PFSK-1 (cell line): ENCODE results near the gene LSP1.

Experiments
- FOXP2 ChIP-seq: optimal IDR thresholded peaks from 2 replicates; pipeline ENCODE3; 2011; ENCODE audit warnings: borderline replicate concordance, control low read depth, inconsistent platforms; ENCODE audit not compliant: insufficient read depth; ENCODE audit errors: extremely low read length, extremely low read depth
- POLR2AphosphoS5 ChIP-seq: IDR thresholded peaks from 2 replicates; pipeline ENCODE4 v1.6.1; 2012; ENCODE audit warnings: low read depth, mild to moderate bottlenecking, control low read depth, low read length, moderate library complexity
- REST ChIP-seq, 2 experiments: IDR thresholded peaks; 2 replicates each; pipeline versions ENCODE4 v1.6.1 to v1.8.0; 2011 to 2012; ENCODE audit warnings: low read depth in 2 of 2, low read length in 2 of 2, control low read depth in 1 of 2, inconsistent platforms in 1 of 2, mild to moderate bottlenecking in 1 of 2, moderate library complexity in 1 of 2; ENCODE audit not compliant: insufficient read depth in 1 of 2
- SIN3A ChIP-seq: IDR thresholded peaks from 2 replicates; pipeline ENCODE4 v1.6.1; 2012; ENCODE audit warnings: mild to moderate bottlenecking, low read length, moderate library complexity, borderline replicate concordance; ENCODE audit not compliant: insufficient read depth
- TAF1 ChIP-seq: IDR thresholded peaks from 2 replicates; pipeline ENCODE4 v1.6.1; 2012; ENCODE audit warnings: low read length, control low read depth, borderline replicate concordance; ENCODE audit not compliant: insufficient read depth

GRCh38 chr11:1928470-1928890 lies 75.6 kb downstream of the LSP1 start:
- TF ChIP-seq POLR2AphosphoS5 (no peak), FOXP2 (no peak), REST (IDR thresholded peaks at IDR 0.05; ENCODE audit: insufficient read depth in 1 of 2, low read depth in 2 of 2, low read length in 2 of 2) (no peak), SIN3A (no peak), TAF1 (no peak)
